K562 (cell line): ENCODE measurements around the gene STK16. TPM values are rescaled to one million over a fixed set of nuclear protein-coding genes. Genes with fewer than 3 reads are reported as not detected.

ENCODE experiments used
- ATAC-seq: fragments of 200-7000 bp; cut with Tn5 transposase; 3 replicates; pipeline ENCODE4 v1.9.1; 2020; ENCODE audit warnings: moderate library complexity
- BruUV-seq: library from RNA; stranded (reverse); fragments of 400-500 nt; replicated peaks from 2 replicates; lab custom pipeline; 2021; lab: Mats Ljungman, UMichigan
- CTCF ChIA-PET: fragments of 300-600 bp; formaldehyde crosslinking; extraction: SDS; loops from one replicate; lab custom pipeline; 2021; ENCODE audit warnings: low intra/inter-chr PET ratio; lab: Yijun Ruan, JAX
- POLR2A ChIA-PET: fragments of 300-600, 350-650 bp; sonication (Branson Sonifier 250); formaldehyde crosslinking; extraction: SDS; loops from one replicate; lab custom pipeline; 2021; ENCODE audit warnings: antibody characterized with exemption, inconsistent platforms; lab: Yijun Ruan, JAX
- DNase-seq, 4 experiments: peaks; one replicate each; pipeline versions ENCODE4 v3.0.0 to v3.0.0-alpha.2; 2011 to 2018; ENCODE audit warnings: low spot score in 3 of 4, mixed read lengths in 3 of 4; ENCODE audit errors: extremely low read depth in 1 of 4
- FAIRE-seq: peaks from 2 replicates; lab custom pipeline; 2011; peaks lifted over from hg19 to GRCh38; lab: Jason Lieb, UNC
- H2AFZ ChIP-seq: 2 replicates; pipeline ENCODE4 v1.6.0; 2011; ENCODE audit warnings: low read depth, low read length, control low read depth, inconsistent platforms
- H3K27ac ChIP-seq: fragments of 200-600 bp; 3 replicates; pipeline ENCODE4 v1.8.0; 2011; ENCODE audit warnings: low read depth, mild to moderate bottlenecking, control low read depth, inconsistent platforms, low read length, moderate library complexity, mixed read lengths; ENCODE audit errors: extremely low read depth
- H3K27me3 ChIP-seq, 2 experiments: fragments of 300-600 bp in 1 of 2; 2 replicates in 1 of 2; 3 replicates in 1 of 2; pipeline versions ENCODE4 v1.6.0 to v1.8.0; 2011; ENCODE audit warnings: inconsistent platforms in 2 of 2, low read length in 2 of 2, mild to moderate bottlenecking in 1 of 2, mixed read lengths in 1 of 2, moderate library complexity in 1 of 2; ENCODE audit not compliant: control insufficient read depth in 2 of 2, insufficient read depth in 2 of 2
- H3K36me3 ChIP-seq: fragments of 300-600 bp; 3 replicates; pipeline ENCODE4 v1.8.0; 2011; ENCODE audit warnings: mild to moderate bottlenecking, low read length, inconsistent platforms; ENCODE audit not compliant: control insufficient read depth, insufficient read depth
- H3K4me1 ChIP-seq, 2 experiments: fragments of 200-600 bp in 1 of 2; replicated peaks in 1 of 2; 2 replicates in 1 of 2; 3 replicates in 1 of 2; pipeline versions ENCODE4 v1.5.1 to v1.8.0; 2011; ENCODE audit warnings: inconsistent platforms in 2 of 2, low read length in 2 of 2, mild to moderate bottlenecking in 1 of 2, mixed read lengths in 1 of 2, moderate library complexity in 1 of 2; ENCODE audit not compliant: control insufficient read depth in 2 of 2, insufficient read depth in 2 of 2
- H3K4me2 ChIP-seq: 2 replicates; pipeline ENCODE4 v1.6.1; 2011; ENCODE audit warnings: low read length, control low read depth, inconsistent platforms, mixed read lengths; ENCODE audit not compliant: insufficient read depth
- H3K4me3 ChIP-seq: fragments of 200-600 bp; sonication (generic), shearing (Covaris generic); 2 replicates; pipeline ENCODE4 v1.5.1; 2016; ENCODE audit warnings: control low read depth, inconsistent platforms
- H3K79me2 ChIP-seq: fragments of 200-600 bp; 3 replicates; pipeline ENCODE4 v1.8.0; 2011; ENCODE audit warnings: low read length, inconsistent platforms; ENCODE audit not compliant: control insufficient read depth, insufficient read depth
- H3K9ac ChIP-seq, 2 experiments: 2 replicates each; pipeline versions ENCODE4 v1.6.0 to v1.6.1; 2011; ENCODE audit warnings: low read depth in 2 of 2, low read length in 2 of 2, control low read depth in 1 of 2, inconsistent platforms in 1 of 2, mild to moderate bottlenecking in 1 of 2, mixed read lengths in 1 of 2; ENCODE audit not compliant: insufficient read depth in 1 of 2
- H3K9me1 ChIP-seq: one replicate; pipeline ENCODE4 v1.6.0; 2011; ENCODE audit warnings: inconsistent platforms, mild to moderate bottlenecking, low read length, moderate library complexity; ENCODE audit not compliant: control insufficient read depth, insufficient read depth
- H3K9me3 ChIP-seq: replicated peaks from 2 replicates; pipeline ENCODE4 v1.5.1; 2011; ENCODE audit warnings: low read depth, low read length, inconsistent platforms; ENCODE audit not compliant: control insufficient read depth, insufficient read depth
- H4K20me1 ChIP-seq: replicated peaks from 2 replicates; pipeline ENCODE4 v1.6.1; 2011; ENCODE audit warnings: low read length, inconsistent platforms, mixed read lengths; ENCODE audit not compliant: control insufficient read depth, insufficient read depth
- CBX5 ChIP-seq: IDR thresholded peaks from 2 replicates; pipeline ENCODE4 v1.6.1; 2014; ENCODE audit warnings: low read depth, borderline replicate concordance
- FOXM1 ChIP-seq, 2 experiments: fragments of 450-650 bp in 1 of 2; sonication (generic) in 1 of 2; formaldehyde crosslinking in 1 of 2; IDR thresholded peaks; 2 replicates each; pipeline versions ENCODE4 v1.6.1 to v1.9.0; 2017 to 2022; ENCODE audit warnings: low read depth in 2 of 2, mild to moderate bottlenecking in 2 of 2, missing genetic modification reagents in 1 of 2, moderate library complexity in 1 of 2
- MAFF ChIP-seq: IDR thresholded peaks from 2 replicates; pipeline ENCODE4 v1.6.1; 2012; ENCODE audit warnings: low read length, improper control_type of control experiment
- MGA ChIP-seq: fragments of 450-650 bp; IDR thresholded peaks from 2 replicates; pipeline ENCODE4 v1.6.1; 2016; ENCODE audit warnings: mild to moderate bottlenecking, moderate library complexity
- SNIP1 ChIP-seq: fragments of 450-650 bp; IDR thresholded peaks from 2 replicates; pipeline ENCODE4 v1.7.1; 2017; ENCODE audit warnings: low read depth, mild to moderate bottlenecking
- WGBS: fragments of 100-300 bp; shearing (Covaris generic); methylation state at CpG from one replicate; pipeline ENCODE4 v1.1.6; 2016; ENCODE audit warnings: low coverage, mixed read lengths; ENCODE audit not compliant: insufficient coverage; ENCODE audit errors: missing lambda C conversion rate; 5-methylcytosine and 5-hydroxymethylcytosine counted together
- in situ Hi-C: fragments of 300-500 bp; cut with MboI; formaldehyde crosslinking; loops from 4 replicates; pipeline ENCODE4 v1.15.0; 2018; ENCODE audit warnings: inconsistent platforms, mixed read lengths
- intact Hi-C: fragments of 100-400 bp; cut with micrococcal nuclease; formaldehyde crosslinking; loops from 2 replicates; pipeline ENCODE4 v1.14.2; 2022
- polyA plus RNA-seq, 8 experiments: library from polyadenylated mRNA; depleted of rRNA in 4 of 8; stranded (reverse) in 5 of 8; unstranded in 3 of 8; fragments of >200 nt; fragmentation: Nextera tagmentation in 2 of 8; fragmentation: Illumina TruSeq in 1 of 8; extraction: Ambion mirVana in 2 of 8; extraction: Trizol in 1 of 8; gene quantifications; 2 replicates each; pipeline versions ENCODE4 v1.2.1 to v1.2.3, GENCODE V29; 2011 to 2014; ENCODE audit warnings: inconsistent platforms in 1 of 8, missing spikeins in 1 of 8
- total RNA-seq, 7 experiments: library from RNA; depleted of rRNA in 6 of 7; stranded (reverse); fragments of >200 nt in 6 of 7; fragmentation: Illumina TruSeq in 2 of 7; extraction: Trizol in 2 of 7; gene quantifications; 2 replicates each; pipeline versions ENCODE4 v1.2.1 to v1.2.3, GENCODE V29; 2011 to 2021; ENCODE audit warnings: low replicate concordance in 1 of 7

Gene STK16
- total and polyA plus RNA-seq, 9 of the 15 experiments (the other 6 are each of a cell fraction or from before 2014, with no cell fraction given): 5.4 to 36.2 (median 17.8) TPM

- no peaks in the 10 kb centered on the region for H3K9me1 ChIP-seq
- H4K20me1 ChIP-seq: no peaks in the 10 kb centered on the region
- WGBS: 42% methylated on average over 5 of the region's 5 CpGs
- no peaks in the 10 kb centered on the region for H3K36me3 ChIP-seq
- in situ Hi-C loops: no loop called here
- H3K4me3 ChIP-seq: no peak overlapping the region
- TF ChIP-seq MAFF (no peak), SNIP1 (no peak), FOXM1 (IDR thresholded peaks at IDR 0.05; ENCODE audit: low read depth) (no peak), FOXM1 (CRISPR knock-in tag; IDR thresholded peaks at IDR 0.05; ENCODE audit: low read depth) (no peak), CBX5 (no peak), MGA (no peak)
- no peak for FAIRE-seq
- CTCF ChIA-PET: no interaction called here
- intact Hi-C loops: no loop called here
- H3K9ac ChIP-seq: no peak overlapping the region; a peak in 1 of 4 replicates
- DNase-seq: no peak
- no peaks in the 10 kb centered on the region for H3K79me2 ChIP-seq
- POLR2A ChIA-PET: interaction anchor here (2.1 kb wide), 1 partner anchor 9 kb away, joined by 7 read pairs; no protein-coding TSS in a partner anchor
- no peak overlapping the region for H3K27ac ChIP-seq
- no TSS peak for BruUV-seq
- H2AFZ ChIP-seq: no peak overlapping the region
- H3K9me3 ChIP-seq: no peaks in the 10 kb centered on the region
- no peaks in the 10 kb centered on the region for H3K27me3 ChIP-seq
- H3K4me2 ChIP-seq: no peak overlapping the region
- ATAC-seq: no peak
- peaks cover 2 to 6% of the 10 kb centered on the region in 2 experiments; a peak in 2 of 5 replicates for H3K4me1 ChIP-seq
Measured at GRCh38 chr2:219270055-219270372, 24.7 kb downstream of the STK16 start.
